ENCODE measurements around the gene ST6GALNAC5.
A peak's percentile ranks its signal among the peaks of the same experiment; 100 is the strongest.

Gene ST6GALNAC5

DNA sequence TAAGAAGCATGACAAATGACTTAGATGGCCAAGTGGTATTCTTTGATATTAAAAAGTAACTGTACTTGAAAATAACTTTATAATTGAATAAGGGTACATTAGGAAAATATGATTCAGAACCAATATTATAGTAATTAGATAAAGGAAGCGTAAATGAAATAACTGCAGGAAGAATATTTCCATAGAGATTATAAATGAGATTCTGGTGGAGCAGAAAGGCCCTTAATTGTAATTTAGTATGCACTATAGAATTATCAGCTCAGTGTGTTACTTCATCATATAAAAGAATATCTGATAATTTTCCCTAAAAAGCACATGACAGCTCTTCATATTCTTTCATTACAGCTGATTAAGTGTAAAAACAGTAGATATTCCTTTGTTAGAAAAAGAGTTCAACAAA lies 180.3 kb downstream of the ST6GALNAC5 start:
- H3K27ac ChIP-seq (ENCODE audit: low read depth, low read length) = no peak overlapping the region
- H2BK5ac ChIP-seq (ENCODE audit: low read depth, low read length, poor library complexity) = no peak overlapping the region
- no peak overlapping the region for H3K23ac ChIP-seq (ENCODE audit: low read length)
- H3K4ac ChIP-seq (ENCODE audit: low read depth, low read length) = no peak overlapping the region
- H3K4me2 ChIP-seq (ENCODE audit: low read length) = no peak overlapping the region
- H3K9me3 ChIP-seq (ENCODE audit: insufficient read depth, low read depth, low read length) = no peaks in the 10 kb centered on the region
- DNase-seq = no peak
- H3K14ac ChIP-seq (ENCODE audit: low read length) = no peak overlapping the region
- no peaks in the 10 kb centered on the region for H3K36me3 ChIP-seq (ENCODE audit: control insufficient read depth in 1 of 2, insufficient read depth in 2 of 2, low read length in 2 of 2)
- no peak overlapping the region for H3K18ac ChIP-seq (ENCODE audit: low read length)
- no peaks in the 10 kb centered on the region for H3K79me2 ChIP-seq (ENCODE audit: control insufficient read depth, insufficient read depth, low read length, poor library complexity)
- H2BK12ac ChIP-seq (ENCODE audit: low read length) = no peak overlapping the region
- WGBS (ENCODE audit: extremely low coverage, insufficient coverage, insufficient read length) = no CpG with 5 or more reads among the region's 1 CpG
- H3K27me3 ChIP-seq (ENCODE audit: insufficient read depth, low read length) = no peaks in the 10 kb centered on the region
- no peak overlapping the region for H3K9ac ChIP-seq (ENCODE audit: low read length)
- no peak overlapping the region for H2BK120ac ChIP-seq (ENCODE audit: insufficient read depth, low read length, poor library complexity)
- no peak overlapping the region for H4K12ac ChIP-seq (ENCODE audit: low read depth, low read length)
- H4K91ac ChIP-seq (ENCODE audit: low read depth, low read length) = no peak overlapping the region
- no peaks in the 10 kb centered on the region for H3K79me1 ChIP-seq (ENCODE audit: low read length)
- no peaks in the 10 kb centered on the region for H3K4me1 ChIP-seq (ENCODE audit: control insufficient read depth in 1 of 2, insufficient read depth in 2 of 2, low read length in 2 of 2)
- no peak overlapping the region for H2AK5ac ChIP-seq (ENCODE audit: low read length)
- no peak overlapping the region for H4K8ac ChIP-seq (ENCODE audit: low read depth, low read length)
- no peak overlapping the region for H3K4me3 ChIP-seq (ENCODE audit: low read depth, low read length)
- no peak overlapping the region for H2AFZ ChIP-seq (ENCODE audit: insufficient read depth, low read length, poor library complexity)

GRCh38 chr1:77047978-77048614 lies 180.8 kb downstream of the ST6GALNAC5 start:
- H3K4me1 ChIP-seq (ENCODE audit: control insufficient read depth in 1 of 2, insufficient read depth in 2 of 2, low read length in 2 of 2) = no peaks in the 10 kb centered on the region
- no peaks in the 10 kb centered on the region for H3K79me1 ChIP-seq (ENCODE audit: low read length)
- H2BK120ac ChIP-seq (ENCODE audit: insufficient read depth, low read length, poor library complexity) = no peak overlapping the region
- H3K4me2 ChIP-seq (ENCODE audit: low read length) = no peak overlapping the region
- no peak overlapping the region for H4K12ac ChIP-seq (ENCODE audit: low read depth, low read length)
- WGBS (ENCODE audit: extremely low coverage, insufficient coverage, insufficient read length) = no CpG with 5 or more reads among the region's 3 CpGs
- H3K23ac ChIP-seq (ENCODE audit: low read length) = no peak overlapping the region
- no peak overlapping the region for H3K4ac ChIP-seq (ENCODE audit: low read depth, low read length)
- H3K9me3 ChIP-seq (ENCODE audit: insufficient read depth, low read depth, low read length) = no peaks in the 10 kb centered on the region
- H2AFZ ChIP-seq (ENCODE audit: insufficient read depth, low read length, poor library complexity) = no peak overlapping the region
- H3K36me3 ChIP-seq (ENCODE audit: control insufficient read depth in 1 of 2, insufficient read depth in 2 of 2, low read length in 2 of 2) = no peaks in the 10 kb centered on the region
- no peak overlapping the region for H3K4me3 ChIP-seq (ENCODE audit: low read depth, low read length)
- no peak overlapping the region for H2BK12ac ChIP-seq (ENCODE audit: low read length)
- H4K91ac ChIP-seq (ENCODE audit: low read depth, low read length) = no peak overlapping the region
- H3K27ac ChIP-seq (ENCODE audit: low read depth, low read length) = no peak overlapping the region
- no peak overlapping the region for H3K18ac ChIP-seq (ENCODE audit: low read length)
- no peaks in the 10 kb centered on the region for H3K27me3 ChIP-seq (ENCODE audit: insufficient read depth, low read length)
- H3K9ac ChIP-seq (ENCODE audit: low read length) = no peak overlapping the region
- H2BK5ac ChIP-seq (ENCODE audit: low read depth, low read length, poor library complexity) = no peak overlapping the region
- H3K14ac ChIP-seq (ENCODE audit: low read length) = no peak overlapping the region
- H3K79me2 ChIP-seq (ENCODE audit: control insufficient read depth, insufficient read depth, low read length, poor library complexity) = no peaks in the 10 kb centered on the region
- H4K8ac ChIP-seq (ENCODE audit: low read depth, low read length) = no peak overlapping the region
- H2AK5ac ChIP-seq (ENCODE audit: low read length) = no peak overlapping the region
- DNase-seq = no peak

- no peaks in the 10 kb centered on the region for H3K36me3 ChIP-seq (ENCODE audit: control insufficient read depth in 1 of 2, insufficient read depth in 2 of 2, low read length in 2 of 2)
- H3K4me1 ChIP-seq (ENCODE audit: control insufficient read depth in 1 of 2, insufficient read depth in 2 of 2, low read length in 2 of 2) = no peaks in the 10 kb centered on the region
- WGBS (ENCODE audit: extremely low coverage, insufficient coverage, insufficient read length) = no CpG with 5 or more reads among the region's 1 CpG
- no peak overlapping the region for H3K4me3 ChIP-seq (ENCODE audit: low read depth, low read length)
- no peaks in the 10 kb centered on the region for H3K27me3 ChIP-seq (ENCODE audit: insufficient read depth, low read length)
- H2AFZ ChIP-seq (ENCODE audit: insufficient read depth, low read length, poor library complexity) = no peak overlapping the region
- H2BK12ac ChIP-seq (ENCODE audit: low read length) = no peak overlapping the region
- no peak overlapping the region for H4K91ac ChIP-seq (ENCODE audit: low read depth, low read length)
- no peak overlapping the region for H3K9ac ChIP-seq (ENCODE audit: low read length)
- H3K4me2 ChIP-seq (ENCODE audit: low read length) = no peak overlapping the region
- no peak overlapping the region for H3K4ac ChIP-seq (ENCODE audit: low read depth, low read length)
- no peak overlapping the region for H2BK120ac ChIP-seq (ENCODE audit: insufficient read depth, low read length, poor library complexity)
- no peak overlapping the region for H3K23ac ChIP-seq (ENCODE audit: low read length)
- no peaks in the 10 kb centered on the region for H3K79me1 ChIP-seq (ENCODE audit: low read length)
- no peak overlapping the region for H4K12ac ChIP-seq (ENCODE audit: low read depth, low read length)
- H3K79me2 ChIP-seq (ENCODE audit: control insufficient read depth, insufficient read depth, low read length, poor library complexity) = no peaks in the 10 kb centered on the region
- no peak overlapping the region for H3K14ac ChIP-seq (ENCODE audit: low read length)
- no peak overlapping the region for H3K18ac ChIP-seq (ENCODE audit: low read length)
- H4K8ac ChIP-seq (ENCODE audit: low read depth, low read length) = no peak overlapping the region
- no peaks in the 10 kb centered on the region for H3K9me3 ChIP-seq (ENCODE audit: insufficient read depth, low read depth, low read length)
- peak; percentile 55 to 95 for DNase-seq
- no peak overlapping the region for H2AK5ac ChIP-seq (ENCODE audit: low read length)
- no peak overlapping the region for H2BK5ac ChIP-seq (ENCODE audit: low read depth, low read length, poor library complexity)
- no peak overlapping the region for H3K27ac ChIP-seq (ENCODE audit: low read depth, low read length)
Observed at GRCh38 chr1:77048615-77049005, 181.3 kb downstream of the ST6GALNAC5 start.

- no peaks in the 10 kb centered on the region for H3K9me3 ChIP-seq (ENCODE audit: insufficient read depth, low read depth, low read length)
- H3K4me1 ChIP-seq (ENCODE audit: control insufficient read depth in 1 of 2, insufficient read depth in 2 of 2, low read length in 2 of 2) = no peaks in the 10 kb centered on the region
- H3K18ac ChIP-seq (ENCODE audit: low read length) = no peak overlapping the region
- no peak overlapping the region for H2BK5ac ChIP-seq (ENCODE audit: low read depth, low read length, poor library complexity)
- no peak for DNase-seq
- H4K12ac ChIP-seq (ENCODE audit: low read depth, low read length) = no peak overlapping the region
- no peak overlapping the region for H2AK5ac ChIP-seq (ENCODE audit: low read length)
- no peak overlapping the region for H3K4me3 ChIP-seq (ENCODE audit: low read depth, low read length)
- no peak overlapping the region for H4K8ac ChIP-seq (ENCODE audit: low read depth, low read length)
- H3K79me2 ChIP-seq (ENCODE audit: control insufficient read depth, insufficient read depth, low read length, poor library complexity) = no peaks in the 10 kb centered on the region
- no peak overlapping the region for H3K27ac ChIP-seq (ENCODE audit: low read depth, low read length)
- no CpG with 5 or more reads among the region's 1 CpG for WGBS (ENCODE audit: extremely low coverage, insufficient coverage, insufficient read length)
- H2BK12ac ChIP-seq (ENCODE audit: low read length) = no peak overlapping the region
- H3K4me2 ChIP-seq (ENCODE audit: low read length) = no peak overlapping the region
- H3K14ac ChIP-seq (ENCODE audit: low read length) = no peak overlapping the region
- H3K36me3 ChIP-seq (ENCODE audit: control insufficient read depth in 1 of 2, insufficient read depth in 2 of 2, low read length in 2 of 2) = no peaks in the 10 kb centered on the region
- H2BK120ac ChIP-seq (ENCODE audit: insufficient read depth, low read length, poor library complexity) = no peak overlapping the region
- no peaks in the 10 kb centered on the region for H3K79me1 ChIP-seq (ENCODE audit: low read length)
- H4K91ac ChIP-seq (ENCODE audit: low read depth, low read length) = no peak overlapping the region
- H3K9ac ChIP-seq (ENCODE audit: low read length) = no peak overlapping the region
- H2AFZ ChIP-seq (ENCODE audit: insufficient read depth, low read length, poor library complexity) = no peak overlapping the region
- H3K4ac ChIP-seq (ENCODE audit: low read depth, low read length) = no peak overlapping the region
- H3K27me3 ChIP-seq (ENCODE audit: insufficient read depth, low read length) = no peaks in the 10 kb centered on the region
- H3K23ac ChIP-seq (ENCODE audit: low read length) = no peak overlapping the region
Observed at GRCh38 chr1:77051425-77051824, 184.1 kb downstream of the ST6GALNAC5 start.

All from trophoblast cell (in vitro differentiated cells and primary cell).